HepG2 (cell line): ENCODE measurements around the gene TTLL12. TPM values are rescaled to one million over a fixed set of nuclear protein-coding genes. Genes with fewer than 3 reads are reported as not detected.

ENCODE experiments used
- CEBPB ChIP-seq: IDR thresholded peaks from 2 replicates; pipeline ENCODE4 v1.6.1; 2011; ENCODE audit warnings: low read depth, low read length, improper control_type of control experiment, borderline replicate concordance
- ESRRA ChIP-seq: sonication (generic); formaldehyde crosslinking; IDR thresholded peaks from 2 replicates; pipeline ENCODE4 v1.5.1; 2020; ENCODE audit warnings: mild to moderate bottlenecking, low read depth, missing genetic modification reagents
- FIP1L1 ChIP-seq: fragments of 200-400 bp; formaldehyde crosslinking; IDR thresholded peaks from 2 replicates; pipeline ENCODE4 v1.6.1; 2018; ENCODE audit warnings: low read depth, mild to moderate bottlenecking, low read length, moderate library complexity, borderline replicate concordance; ENCODE audit not compliant: insufficient read depth
- KLF16 ChIP-seq, 2 experiments: sonication (generic) in 1 of 2; formaldehyde crosslinking in 1 of 2; IDR thresholded peaks; 2 replicates each; pipeline versions ENCODE4 v1.6.1 to v1.8.0; 2016 to 2023; ENCODE audit warnings: missing genetic modification reagents in 2 of 2, missing compliant biosample characterization in 1 of 2
- NFIB ChIP-seq: sonication (generic); formaldehyde crosslinking; IDR thresholded peaks from 2 replicates; pipeline ENCODE4 v1.9.0; 2021; ENCODE audit warnings: missing genetic modification reagents, mild to moderate bottlenecking, borderline replicate concordance
- NFYC ChIP-seq: IDR thresholded peaks from 2 replicates; pipeline ENCODE4 v1.6.1; 2016; ENCODE audit warnings: missing genetic modification reagents, missing compliant biosample characterization
- PLRG1 ChIP-seq: fragments of 450-650 bp; conservative IDR thresholded peaks from 2 replicates; pipeline ENCODE4 v1.6.1; 2016
- TCF7 ChIP-seq: sonication (generic); IDR thresholded peaks from 2 replicates; pipeline ENCODE4 v1.6.1; 2016; ENCODE audit warnings: antibody characterized with exemption, low read depth
- ZNF101 ChIP-seq: sonication (generic); formaldehyde crosslinking; IDR thresholded peaks from 2 replicates; pipeline ENCODE4 v1.4.0; 2020; ENCODE audit warnings: mild to moderate bottlenecking, low read depth, missing genetic modification reagents, borderline replicate concordance
- ZNF44 ChIP-seq: sonication (generic); formaldehyde crosslinking; IDR thresholded peaks from 2 replicates; pipeline ENCODE4 v1.5.1; 2020; ENCODE audit warnings: mild to moderate bottlenecking, missing genetic modification reagents
- ZNF589 ChIP-seq: sonication (generic); formaldehyde crosslinking; conservative IDR thresholded peaks from 2 replicates; pipeline ENCODE4 v1.8.0; 2022; ENCODE audit warnings: mild to moderate bottlenecking, moderate library complexity, missing genetic modification reagents
- polyA plus RNA-seq, 8 experiments: library from polyadenylated mRNA; depleted of rRNA in 3 of 8; stranded (reverse) in 7 of 8; unstranded in 1 of 8; fragments of >200 nt; fragmentation: Illumina TruSeq in 4 of 8; extraction: Trizol in 4 of 8; gene quantifications; 2 replicates each; pipeline versions ENCODE4 v1.2.1 to v1.2.3, GENCODE V29; 2011 to 2016; ENCODE audit warnings: low read depth in 4 of 8, missing spikeins in 1 of 8, mixed read lengths in 1 of 8; ENCODE audit not compliant: insufficient read depth in 1 of 8
- total RNA-seq, 5 experiments: library from RNA; depleted of rRNA; stranded (reverse); fragments of >200 nt; fragmentation: Illumina TruSeq; extraction: Trizol; gene quantifications; 2 replicates each; pipeline ENCODE4 v1.2.3, GENCODE V29; 2016; ENCODE audit warnings: low read depth in 1 of 5
- TF ChIP-seq, protein P1 (sequence below): IDR thresholded peaks from 2 replicates; pipeline ENCODE4 v1.6.1; 2016; ENCODE audit warnings: missing genetic modification reagents, missing compliant biosample characterization
- TF ChIP-seq, protein P2 (sequence below): sonication (generic); formaldehyde crosslinking; IDR thresholded peaks from 2 replicates; pipeline ENCODE4 v1.5.0; 2020; ENCODE audit warnings: missing genetic modification reagents
- TF ChIP-seq, protein P3 (sequence below): sonication (generic); formaldehyde crosslinking; IDR thresholded peaks from 2 replicates; pipeline ENCODE4 v1.5.0; 2020; ENCODE audit warnings: missing genetic modification reagents
- TF ChIP-seq, protein P4 (sequence below): sonication (generic); formaldehyde crosslinking; IDR thresholded peaks from 2 replicates; pipeline ENCODE4 v1.5.1; 2020; ENCODE audit warnings: mild to moderate bottlenecking, missing genetic modification reagents, borderline replicate concordance
- TF ChIP-seq, protein P5 (sequence below): IDR thresholded peaks from 2 replicates; pipeline ENCODE4 v1.6.1; 2012; ENCODE audit warnings: inconsistent platforms
- TF ChIP-seq, protein P6 (sequence below): sonication (generic); formaldehyde crosslinking; IDR thresholded peaks from 2 replicates; pipeline ENCODE4 v1.5.1; 2020; ENCODE audit warnings: missing genetic modification reagents, mild to moderate bottlenecking, borderline replicate concordance
- TF ChIP-seq, protein P7 (sequence below): sonication (generic); formaldehyde crosslinking; IDR thresholded peaks from 2 replicates; pipeline ENCODE4 v1.4.0; 2020; ENCODE audit warnings: missing genetic modification reagents, borderline replicate concordance
- TF ChIP-seq, protein P8 (sequence below): sonication (generic); formaldehyde crosslinking; IDR thresholded peaks from 2 replicates; pipeline ENCODE4 v1.4.0; 2020; ENCODE audit warnings: missing genetic modification reagents, low read depth, mild to moderate bottlenecking, borderline replicate concordance

TTLL12 gene
- total and polyA plus RNA-seq, 2 of the 13 experiments (the other 11 are each of a cell fraction or from before 2014, with no cell fraction given): 11.9 to 38.1 TPM

DNA sequence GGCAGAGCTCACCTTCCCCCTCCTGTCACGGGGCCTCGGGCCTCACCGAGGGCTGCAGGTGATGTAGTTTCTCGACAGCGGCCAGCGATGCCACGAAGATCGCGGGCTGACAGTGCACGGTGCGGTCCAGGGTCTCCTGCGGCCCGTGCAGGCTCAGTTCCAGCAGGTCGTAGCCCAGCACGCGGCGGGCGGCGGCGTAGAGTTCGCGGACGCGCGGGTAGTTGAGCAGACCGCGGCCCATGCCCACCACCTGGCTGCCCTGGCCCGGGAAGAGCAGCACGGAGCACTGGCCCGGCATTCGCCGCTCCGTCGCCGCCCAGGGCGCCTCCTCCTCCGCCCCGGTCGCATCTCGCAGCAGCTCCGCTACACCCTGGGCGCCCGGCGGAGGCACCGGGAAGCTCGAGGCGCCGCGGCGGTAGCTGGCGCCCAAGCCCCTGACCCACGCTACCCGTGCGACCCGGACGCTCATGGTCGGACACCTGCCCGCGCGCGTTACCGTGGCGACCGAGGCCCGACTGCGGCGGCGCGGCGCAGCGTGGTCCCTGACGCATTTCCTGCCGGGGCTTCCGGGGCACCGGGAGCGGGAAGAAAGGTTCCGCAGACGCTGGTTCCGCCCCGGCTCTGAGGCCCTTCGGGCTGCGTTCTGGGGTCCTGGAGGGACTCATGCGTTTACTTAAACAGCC, 43.9 kb downstream of the TTLL12 start, which contains the start of gene MCAT (continued):
- no peak for TF ChIP-seq FIP1L1
- no peak for TF ChIP-seq PLRG1
- TF ChIP-seq ZNF101 (CRISPR knock-in tag): no peak
- no peak; the same call in 1 of the 2 replicates for TF ChIP-seq ZNF44 (CRISPR knock-in tag)
- TF ChIP-seq KLF16 (CRISPR knock-in tag; IDR thresholded peaks at IDR 0.05): peak in 1 of 2 experiments; percentile 93; a peak in 2 of 4 replicates
- no peak for TF ChIP-seq NFIB (CRISPR knock-in tag)
- TF ChIP-seq, protein P1, sequence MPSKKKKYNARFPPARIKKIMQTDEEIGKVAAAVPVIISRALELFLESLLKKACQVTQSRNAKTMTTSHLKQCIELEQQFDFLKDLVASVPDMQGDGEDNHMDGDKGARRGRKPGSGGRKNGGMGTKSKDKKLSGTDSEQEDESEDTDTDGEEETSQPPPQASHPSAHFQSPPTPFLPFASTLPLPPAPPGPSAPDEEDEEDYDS: peak; percentile 66
- TF ChIP-seq, protein P2, sequence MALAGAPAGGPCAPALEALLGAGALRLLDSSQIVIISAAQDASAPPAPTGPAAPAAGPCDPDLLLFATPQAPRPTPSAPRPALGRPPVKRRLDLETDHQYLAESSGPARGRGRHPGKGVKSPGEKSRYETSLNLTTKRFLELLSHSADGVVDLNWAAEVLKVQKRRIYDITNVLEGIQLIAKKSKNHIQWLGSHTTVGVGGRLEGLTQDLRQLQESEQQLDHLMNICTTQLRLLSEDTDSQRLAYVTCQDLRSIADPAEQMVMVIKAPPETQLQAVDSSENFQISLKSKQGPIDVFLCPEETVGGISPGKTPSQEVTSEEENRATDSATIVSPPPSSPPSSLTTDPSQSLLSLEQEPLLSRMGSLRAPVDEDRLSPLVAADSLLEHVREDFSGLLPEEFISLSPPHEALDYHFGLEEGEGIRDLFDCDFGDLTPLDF (CRISPR knock-in tag): peak; percentile 28; the same call in 1 of the 2 replicates
- TF ChIP-seq, protein P3, sequence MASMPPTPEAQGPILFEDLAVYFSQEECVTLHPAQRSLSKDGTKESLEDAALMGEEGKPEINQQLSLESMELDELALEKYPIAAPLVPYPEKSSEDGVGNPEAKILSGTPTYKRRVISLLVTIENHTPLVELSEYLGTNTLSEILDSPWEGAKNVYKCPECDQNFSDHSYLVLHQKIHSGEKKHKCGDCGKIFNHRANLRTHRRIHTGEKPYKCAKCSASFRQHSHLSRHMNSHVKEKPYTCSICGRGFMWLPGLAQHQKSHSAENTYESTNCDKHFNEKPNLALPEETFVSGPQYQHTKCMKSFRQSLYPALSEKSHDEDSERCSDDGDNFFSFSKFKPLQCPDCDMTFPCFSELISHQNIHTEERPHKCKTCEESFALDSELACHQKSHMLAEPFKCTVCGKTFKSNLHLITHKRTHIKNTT (CRISPR knock-in tag): no peak
- no peak for TF ChIP-seq TCF7
- TF ChIP-seq, protein P4, sequence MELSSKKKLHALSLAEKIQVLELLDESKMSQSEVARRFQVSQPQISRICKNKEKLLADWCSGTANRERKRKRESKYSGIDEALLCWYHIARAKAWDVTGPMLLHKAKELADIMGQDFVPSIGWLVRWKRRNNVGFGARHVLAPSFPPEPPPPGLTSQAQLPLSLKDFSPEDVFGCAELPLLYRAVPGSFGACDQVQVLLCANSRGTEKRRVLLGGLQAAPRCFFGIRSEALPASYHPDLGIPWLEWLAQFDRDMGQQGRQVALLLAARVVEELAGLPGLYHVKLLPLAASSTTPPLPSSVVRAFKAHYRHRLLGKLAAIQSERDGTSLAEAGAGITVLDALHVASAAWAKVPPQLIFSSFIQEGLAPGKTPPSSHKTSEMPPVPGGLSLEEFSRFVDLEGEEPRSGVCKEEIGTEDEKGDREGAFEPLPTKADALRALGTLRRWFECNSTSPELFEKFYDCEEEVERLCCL (CRISPR knock-in tag): no peak
- TF ChIP-seq, protein P5, sequence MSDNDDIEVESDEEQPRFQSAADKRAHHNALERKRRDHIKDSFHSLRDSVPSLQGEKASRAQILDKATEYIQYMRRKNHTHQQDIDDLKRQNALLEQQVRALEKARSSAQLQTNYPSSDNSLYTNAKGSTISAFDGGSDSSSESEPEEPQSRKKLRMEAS: peak; percentile 80
- no peak for TF ChIP-seq ESRRA (CRISPR knock-in tag)
- TF ChIP-seq, protein P6, sequence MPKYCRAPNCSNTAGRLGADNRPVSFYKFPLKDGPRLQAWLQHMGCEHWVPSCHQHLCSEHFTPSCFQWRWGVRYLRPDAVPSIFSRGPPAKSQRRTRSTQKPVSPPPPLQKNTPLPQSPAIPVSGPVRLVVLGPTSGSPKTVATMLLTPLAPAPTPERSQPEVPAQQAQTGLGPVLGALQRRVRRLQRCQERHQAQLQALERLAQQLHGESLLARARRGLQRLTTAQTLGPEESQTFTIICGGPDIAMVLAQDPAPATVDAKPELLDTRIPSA: no peak
- TF ChIP-seq CEBPB: no peak
- no peak; the same call in 1 of the 2 replicates for TF ChIP-seq ZNF589 (CRISPR knock-in tag)
- TF ChIP-seq, protein P7, sequence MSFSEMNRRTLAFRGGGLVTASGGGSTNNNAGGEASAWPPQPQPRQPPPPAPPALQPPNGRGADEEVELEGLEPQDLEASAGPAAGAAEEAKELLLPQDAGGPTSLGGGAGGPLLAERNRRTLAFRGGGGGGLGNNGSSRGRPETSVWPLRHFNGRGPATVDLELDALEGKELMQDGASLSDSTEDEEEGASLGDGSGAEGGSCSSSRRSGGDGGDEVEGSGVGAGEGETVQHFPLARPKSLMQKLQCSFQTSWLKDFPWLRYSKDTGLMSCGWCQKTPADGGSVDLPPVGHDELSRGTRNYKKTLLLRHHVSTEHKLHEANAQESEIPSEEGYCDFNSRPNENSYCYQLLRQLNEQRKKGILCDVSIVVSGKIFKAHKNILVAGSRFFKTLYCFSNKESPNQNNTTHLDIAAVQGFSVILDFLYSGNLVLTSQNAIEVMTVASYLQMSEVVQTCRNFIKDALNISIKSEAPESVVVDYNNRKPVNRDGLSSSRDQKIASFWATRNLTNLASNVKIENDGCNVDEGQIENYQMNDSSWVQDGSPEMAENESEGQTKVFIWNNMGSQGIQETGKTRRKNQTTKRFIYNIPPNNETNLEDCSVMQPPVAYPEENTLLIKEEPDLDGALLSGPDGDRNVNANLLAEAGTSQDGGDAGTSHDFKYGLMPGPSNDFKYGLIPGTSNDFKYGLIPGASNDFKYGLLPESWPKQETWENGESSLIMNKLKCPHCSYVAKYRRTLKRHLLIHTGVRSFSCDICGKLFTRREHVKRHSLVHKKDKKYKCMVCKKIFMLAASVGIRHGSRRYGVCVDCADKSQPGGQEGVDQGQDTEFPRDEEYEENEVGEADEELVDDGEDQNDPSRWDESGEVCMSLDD: peak; percentile 42; the same call in 1 of the 2 replicates
- peak; percentile 34; the same call in 1 of the 2 replicates for TF ChIP-seq NFYC
- TF ChIP-seq, protein P8, sequence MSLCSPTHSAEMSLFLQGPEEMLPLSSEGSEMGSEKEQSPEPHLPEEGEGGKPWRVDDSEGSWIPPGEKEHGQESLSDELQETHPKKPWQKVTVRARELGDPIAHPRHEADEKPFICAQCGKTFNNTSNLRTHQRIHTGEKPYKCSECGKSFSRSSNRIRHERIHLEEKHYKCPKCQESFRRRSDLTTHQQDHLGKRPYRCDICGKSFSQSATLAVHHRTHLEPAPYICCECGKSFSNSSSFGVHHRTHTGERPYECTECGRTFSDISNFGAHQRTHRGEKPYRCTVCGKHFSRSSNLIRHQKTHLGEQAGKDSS (CRISPR knock-in tag): peak; percentile 53; the same call in 1 of the 2 replicates
